ENCODE results near the gene VAMP8. TPM values are rescaled to one million over a fixed set of nuclear protein-coding genes. Genes with fewer than 3 reads are reported as not detected.

Gene VAMP8
- total and polyA plus RNA-seq, 11 donors: 5.4 to 103 (median 11.9) TPM

DNA sequence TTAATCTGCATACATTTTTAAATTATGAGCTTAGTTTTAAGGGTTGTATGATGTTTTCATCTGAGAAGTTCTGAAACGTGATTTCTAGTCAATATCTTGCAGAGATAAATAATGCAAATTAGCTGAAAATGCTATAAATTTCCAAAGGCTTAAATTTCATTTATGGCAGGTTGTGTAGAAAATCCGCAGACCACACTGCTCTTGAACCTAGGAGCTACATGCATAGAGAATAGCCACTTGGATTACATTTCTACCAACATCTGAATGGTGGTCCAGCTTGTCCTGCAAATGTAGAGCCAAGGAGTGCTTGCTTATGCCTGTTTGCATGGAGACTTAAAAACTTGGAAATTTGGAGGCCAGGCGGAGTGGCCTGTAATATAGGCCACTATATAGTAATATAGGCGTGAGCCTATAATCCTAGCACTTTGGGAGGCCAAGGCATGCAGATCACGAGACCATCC, 31.6 kb upstream of the VAMP8 start:
- Histone ChIP-seq H3K27me3 (no peaks in the 10 kb centered on the region), H3K4me3 (no peak overlapping the region), H3K4me1 (peaks cover 0 to 50% (median 28%) of the 10 kb centered on the region in 12 donors), H3K36me3 (peaks cover 4 to 98% (median 81%) of the 10 kb centered on the region in 9 donors), H3K27ac (peak overlapping the region in 1 of 12 donors; percentile 99), H3K9me3 (no peaks in the 10 kb centered on the region)
- WGBS, 4 donors: 78 to 89% (median 87%) methylated on average over 5 of the region's 5 CpGs
- ATAC-seq (peak in 1 of 4 donors; percentile 0), DNase-seq (no peak)
- TF ChIP-seq, protein P1, sequence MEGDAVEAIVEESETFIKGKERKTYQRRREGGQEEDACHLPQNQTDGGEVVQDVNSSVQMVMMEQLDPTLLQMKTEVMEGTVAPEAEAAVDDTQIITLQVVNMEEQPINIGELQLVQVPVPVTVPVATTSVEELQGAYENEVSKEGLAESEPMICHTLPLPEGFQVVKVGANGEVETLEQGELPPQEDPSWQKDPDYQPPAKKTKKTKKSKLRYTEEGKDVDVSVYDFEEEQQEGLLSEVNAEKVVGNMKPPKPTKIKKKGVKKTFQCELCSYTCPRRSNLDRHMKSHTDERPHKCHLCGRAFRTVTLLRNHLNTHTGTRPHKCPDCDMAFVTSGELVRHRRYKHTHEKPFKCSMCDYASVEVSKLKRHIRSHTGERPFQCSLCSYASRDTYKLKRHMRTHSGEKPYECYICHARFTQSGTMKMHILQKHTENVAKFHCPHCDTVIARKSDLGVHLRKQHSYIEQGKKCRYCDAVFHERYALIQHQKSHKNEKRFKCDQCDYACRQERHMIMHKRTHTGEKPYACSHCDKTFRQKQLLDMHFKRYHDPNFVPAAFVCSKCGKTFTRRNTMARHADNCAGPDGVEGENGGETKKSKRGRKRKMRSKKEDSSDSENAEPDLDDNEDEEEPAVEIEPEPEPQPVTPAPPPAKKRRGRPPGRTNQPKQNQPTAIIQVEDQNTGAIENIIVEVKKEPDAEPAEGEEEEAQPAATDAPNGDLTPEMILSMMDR (IDR thresholded peaks at IDR 0.05): no peak
- TF ChIP-seq POLR2A (IDR thresholded peaks at IDR 0.05): no peak
- intact Hi-C loops (cut with DNase I): no loop called here

DNA sequence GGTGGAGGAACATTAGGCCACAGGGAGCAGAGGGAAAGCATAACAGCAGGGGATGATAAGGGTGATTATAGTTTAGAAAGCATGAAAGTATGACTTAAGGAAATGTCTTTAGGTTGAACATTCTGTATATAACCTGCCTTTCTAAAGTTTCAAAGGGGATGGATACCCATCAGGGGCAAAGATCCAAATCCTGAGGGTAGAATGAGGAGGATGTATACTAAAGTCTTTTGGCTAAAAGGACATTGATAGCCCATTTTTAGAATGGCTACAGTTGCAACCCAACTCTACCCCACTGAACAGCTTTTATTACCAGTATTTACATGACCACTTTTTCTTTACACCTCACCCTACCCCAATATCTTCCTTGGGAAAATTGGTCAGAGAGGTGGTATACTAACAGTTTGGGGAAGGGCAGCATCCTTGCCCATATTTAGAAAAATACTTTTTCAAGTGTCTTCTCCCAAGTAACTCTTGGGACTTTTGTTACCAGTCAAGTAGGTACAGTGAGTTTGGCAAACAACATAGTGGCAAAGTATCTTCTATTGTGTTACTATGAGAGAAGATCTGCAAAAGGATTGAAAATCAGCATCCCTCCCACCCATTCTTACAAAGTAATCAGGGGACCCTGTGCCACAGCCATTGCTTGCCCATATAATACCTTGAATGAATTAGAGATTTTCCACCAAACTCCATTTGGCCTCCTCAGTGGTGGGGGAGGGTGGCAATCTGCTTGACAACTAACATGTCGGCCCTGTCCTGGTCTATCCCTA, 30.1 kb upstream of the VAMP8 start:
- Histone ChIP-seq H3K36me3 (peaks cover 3 to 98% (median 77%) of the 10 kb centered on the region in 9 donors), H3K27me3 (no peaks in the 10 kb centered on the region), H3K9me3 (no peaks in the 10 kb centered on the region), H3K4me1 (peaks cover 0 to 50% (median 15%) of the 10 kb centered on the region in 12 donors), H3K4me3 (no peak overlapping the region), H3K27ac (peak overlapping the region in 2 of 12 donors; percentile 28 to 36)
- WGBS, 4 donors: 77 to 92% (median 85%) methylated on average over 1 of the region's 1 CpG
- DNase-seq (no peak), ATAC-seq (peak in 2 of 4 donors; percentile 9 to 10)
- TF ChIP-seq POLR2A (IDR thresholded peaks at IDR 0.05): no peak
- TF ChIP-seq, protein P1 (IDR thresholded peaks at IDR 0.05): no peak
- intact Hi-C loops (cut with DNase I): no loop called here

DNA sequence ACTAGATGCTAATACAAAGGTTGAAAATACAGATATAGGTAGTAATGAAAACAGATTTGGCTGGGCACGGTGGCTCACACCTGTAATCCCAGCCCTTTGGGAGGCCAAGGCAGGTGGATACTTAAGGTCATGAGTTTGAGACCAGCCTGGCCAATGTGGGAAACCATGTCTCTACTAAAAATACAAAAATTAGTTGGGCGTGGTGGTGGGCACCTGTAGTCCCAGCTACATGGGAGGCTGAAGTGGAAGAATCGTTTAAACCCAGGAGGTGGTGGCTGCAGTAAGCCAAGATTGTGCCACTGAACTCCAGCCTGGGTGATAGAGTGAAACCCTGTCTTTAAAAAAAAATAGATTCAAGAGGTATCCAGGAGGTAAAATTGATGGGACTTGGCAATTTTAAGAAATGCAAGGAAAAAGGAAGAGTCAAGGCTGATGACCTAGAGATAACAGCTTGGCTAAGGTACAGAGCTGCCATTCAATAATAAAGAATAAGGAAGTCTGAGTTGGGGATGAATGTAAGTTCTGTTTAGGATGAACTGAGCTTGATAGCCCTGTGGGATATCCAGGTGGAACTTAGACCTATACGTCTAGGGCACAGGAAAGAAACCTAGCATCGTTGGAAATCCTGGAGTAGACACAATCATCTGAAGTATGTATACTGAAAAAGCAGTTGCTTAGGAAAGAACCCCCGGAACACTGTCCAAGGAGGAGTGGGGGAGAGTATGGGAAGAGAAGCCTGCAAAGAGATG, 29.4 kb upstream of the VAMP8 start:
- no peak for DNase-seq
- TF ChIP-seq, protein P1 (IDR thresholded peaks at IDR 0.05): no peak
- Histone ChIP-seq H3K4me1 (peaks cover 0 to 43% (median 7%) of the 10 kb centered on the region in 12 donors), H3K9me3 (no peaks in the 10 kb centered on the region), H3K4me3 (no peak overlapping the region), H3K27ac (peak overlapping the region in 2 of 12 donors; percentile 4 to 36), H3K27me3 (no peaks in the 10 kb centered on the region), H3K36me3 (peaks cover 0 to 98% (median 77%) of the 10 kb centered on the region in 9 donors)
- ATAC-seq: peak in 1 of 4 donors; percentile 1
- intact Hi-C loops (cut with DNase I): no loop called here
- WGBS, 4 donors: 73 to 75% (median 74%) methylated on average over 6 of the region's 6 CpGs

DNA sequence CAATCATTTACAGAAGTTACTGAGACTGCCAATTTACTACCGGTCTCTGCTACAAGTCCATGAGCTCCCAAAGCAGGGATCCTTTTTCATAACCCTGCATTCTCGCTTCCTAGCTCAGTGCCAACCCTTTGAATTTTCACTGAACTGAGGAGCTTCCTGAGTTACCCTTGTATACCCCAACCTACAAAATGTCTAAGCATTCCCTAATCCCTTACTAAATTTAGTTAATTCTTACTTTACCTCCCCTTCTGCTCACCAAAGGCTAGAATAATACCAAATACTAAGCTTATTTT, 28.8 kb upstream of the VAMP8 start:
- H3K9me3 ChIP-seq: no peaks in the 10 kb centered on the region
- no peaks in the 10 kb centered on the region for H3K27me3 ChIP-seq
- peak overlapping the region in 2 of 12 donors; percentile 4 to 36 for H3K27ac ChIP-seq
- no peak overlapping the region for H3K4me3 ChIP-seq
- no peak for DNase-seq
- intact Hi-C loops (cut with DNase I): no loop called here
- ATAC-seq: peak in 1 of 4 donors; percentile 2
- WGBS, 4 donors: 59 to 79% (median 68%) methylated on average over 2 of the region's 2 CpGs
- H3K4me1 ChIP-seq: peaks cover 0 to 37% (median 5%) of the 10 kb centered on the region in 12 donors
- H3K36me3 ChIP-seq: peaks cover 0 to 98% (median 77%) of the 10 kb centered on the region in 9 donors
- TF ChIP-seq, protein P1 (IDR thresholded peaks at IDR 0.05): no peak
- TF ChIP-seq POLR2A (IDR thresholded peaks at IDR 0.05): no peak

Data from heart left ventricle (tissue), 16 donors.